Nephron progenitor cell (in vitro differentiated cells): ENCODE measurements around the gene PTPN18.

ENCODE experiments used
- DNase-seq: peaks from one replicate; pipeline ENCODE4 v3.0.0; 2021
- H3K27ac Mint-ChIP-seq: 2 replicates; pipeline ENCODE4 v1.8.0; 2021; ENCODE audit warnings: mild to moderate bottlenecking, moderate library complexity, mixed read lengths
- H3K27me3 Mint-ChIP-seq: 2 replicates; pipeline ENCODE4 v1.8.0; 2021; ENCODE audit warnings: mild to moderate bottlenecking, low read depth, mixed read lengths; ENCODE audit not compliant: poor library complexity
- H3K36me3 Mint-ChIP-seq: 2 replicates; pipeline ENCODE4 v1.8.0; 2021; ENCODE audit warnings: low read depth, mixed read lengths
- H3K4me1 Mint-ChIP-seq: 2 replicates; pipeline ENCODE4 v1.8.0; 2021; ENCODE audit warnings: mixed read lengths
- H3K4me3 Mint-ChIP-seq: 2 replicates; pipeline ENCODE4 v1.8.0; 2021; ENCODE audit warnings: mild to moderate bottlenecking, moderate library complexity, mixed read lengths
- H3K9me3 Mint-ChIP-seq: 2 replicates; pipeline ENCODE4 v1.8.0; 2021; ENCODE audit warnings: mild to moderate bottlenecking, moderate library complexity, mixed read lengths
- TF ChIP-seq, protein P1 (sequence below): fragments of 200-600 bp; sonication (generic); IDR thresholded peaks from 2 replicates; pipeline ENCODE4 v1.5.0; 2021; ENCODE audit warnings: antibody characterized with exemption

PTPN18 gene

DNA sequence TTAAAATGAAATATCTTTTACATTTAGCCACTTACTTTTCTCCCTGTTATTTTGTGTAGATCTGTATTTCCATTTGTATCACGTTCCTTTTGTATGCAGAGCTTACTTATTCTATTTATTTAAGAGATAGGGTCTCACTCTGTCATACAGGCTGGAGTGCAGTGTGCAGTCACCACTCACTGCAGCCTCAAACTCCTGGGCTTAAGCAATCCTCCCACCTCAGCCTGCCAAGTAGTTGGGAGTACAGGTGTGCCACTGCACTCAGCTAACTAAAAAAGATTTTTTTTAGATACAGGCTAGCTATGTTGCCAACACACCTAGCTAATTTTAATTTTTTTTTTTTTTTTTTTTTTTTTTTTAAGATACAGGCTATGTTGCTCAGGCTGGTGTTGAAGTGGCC lies 10.9 kb downstream of the PTPN18 start:
- H3K9me3 Mint-ChIP-seq, result peaks cover 20% of the 10 kb centered on the region
- H3K4me3 Mint-ChIP-seq, result no peak overlapping the region
- no peak overlapping the region for H3K27ac Mint-ChIP-seq
- no peaks in the 10 kb centered on the region for H3K27me3 Mint-ChIP-seq
- no peak for DNase-seq
- TF ChIP-seq, protein P1, sequence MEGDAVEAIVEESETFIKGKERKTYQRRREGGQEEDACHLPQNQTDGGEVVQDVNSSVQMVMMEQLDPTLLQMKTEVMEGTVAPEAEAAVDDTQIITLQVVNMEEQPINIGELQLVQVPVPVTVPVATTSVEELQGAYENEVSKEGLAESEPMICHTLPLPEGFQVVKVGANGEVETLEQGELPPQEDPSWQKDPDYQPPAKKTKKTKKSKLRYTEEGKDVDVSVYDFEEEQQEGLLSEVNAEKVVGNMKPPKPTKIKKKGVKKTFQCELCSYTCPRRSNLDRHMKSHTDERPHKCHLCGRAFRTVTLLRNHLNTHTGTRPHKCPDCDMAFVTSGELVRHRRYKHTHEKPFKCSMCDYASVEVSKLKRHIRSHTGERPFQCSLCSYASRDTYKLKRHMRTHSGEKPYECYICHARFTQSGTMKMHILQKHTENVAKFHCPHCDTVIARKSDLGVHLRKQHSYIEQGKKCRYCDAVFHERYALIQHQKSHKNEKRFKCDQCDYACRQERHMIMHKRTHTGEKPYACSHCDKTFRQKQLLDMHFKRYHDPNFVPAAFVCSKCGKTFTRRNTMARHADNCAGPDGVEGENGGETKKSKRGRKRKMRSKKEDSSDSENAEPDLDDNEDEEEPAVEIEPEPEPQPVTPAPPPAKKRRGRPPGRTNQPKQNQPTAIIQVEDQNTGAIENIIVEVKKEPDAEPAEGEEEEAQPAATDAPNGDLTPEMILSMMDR, result no peak
- H3K4me1 Mint-ChIP-seq, result peaks cover 5% of the 10 kb centered on the region
- H3K36me3 Mint-ChIP-seq, result peaks cover 22% of the 10 kb centered on the region

DNA sequence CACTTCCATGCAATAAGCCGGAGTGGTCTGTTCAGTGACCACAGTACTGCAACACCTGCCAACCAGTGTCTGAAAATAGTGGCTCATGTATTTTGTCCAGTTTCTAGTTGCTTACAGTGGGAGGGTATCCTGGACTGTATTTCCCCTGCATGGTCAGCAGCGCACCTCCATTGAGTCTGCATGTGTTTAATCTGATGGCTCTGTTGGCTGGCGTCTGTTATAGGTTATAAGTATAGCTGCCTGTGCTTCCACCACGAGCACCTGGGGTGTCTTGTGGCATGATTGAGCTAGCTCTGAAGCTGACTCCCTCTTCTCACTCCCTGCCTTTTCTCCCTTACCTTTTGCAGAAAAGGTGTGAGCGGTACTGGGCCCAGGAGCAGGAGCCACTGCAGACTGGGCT lies 12.9 kb downstream of the PTPN18 start:
- DNase-seq, result no peak
- Mint-ChIP-seq H3K27ac (no peak overlapping the region), H3K4me3 (no peak overlapping the region), H3K36me3 (peaks cover 29% of the 10 kb centered on the region), H3K27me3 (no peaks in the 10 kb centered on the region), H3K9me3 (peaks cover 13% of the 10 kb centered on the region), H3K4me1 (peaks cover 20% of the 10 kb centered on the region)
- TF ChIP-seq, protein P1, result no peak

DNA sequence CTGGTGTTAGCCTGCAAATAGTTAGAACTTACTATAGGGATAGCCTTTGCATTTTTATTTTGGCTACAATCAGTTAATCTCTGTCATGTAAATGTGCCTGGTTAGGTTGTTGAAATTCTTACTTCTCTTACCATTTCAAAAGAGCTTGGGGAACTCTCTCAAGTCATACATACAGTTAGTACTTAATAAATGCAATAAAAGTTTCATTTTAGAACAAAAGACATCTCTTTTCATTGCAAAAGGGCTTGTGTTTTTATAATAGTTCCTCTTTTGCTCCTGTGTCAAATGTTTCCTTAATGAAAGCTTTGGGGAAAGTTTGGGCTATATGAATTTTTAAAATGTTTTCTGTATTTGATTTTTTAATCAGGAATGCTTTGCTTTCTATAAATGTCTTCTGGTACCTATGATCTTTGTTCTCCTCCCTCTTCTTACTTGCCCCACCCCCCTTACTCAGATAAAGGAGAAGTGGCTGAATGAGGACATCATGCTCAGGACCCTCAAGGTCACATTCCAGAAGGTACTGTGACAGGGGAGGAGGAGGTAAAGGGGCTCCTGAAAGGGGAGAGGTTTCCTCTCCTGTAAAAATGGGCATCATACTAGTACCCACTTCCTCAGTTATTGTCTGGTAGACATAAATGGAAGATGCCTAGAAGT lies 13.6 kb downstream of the PTPN18 start:
- TF ChIP-seq, protein P1, result no peak
- Mint-ChIP-seq H3K9me3 (peaks cover 8% of the 10 kb centered on the region), H3K27me3 (peaks cover 3% of the 10 kb centered on the region), H3K36me3 (peaks cover 24% of the 10 kb centered on the region), H3K4me1 (peaks cover 22% of the 10 kb centered on the region), H3K27ac (no peak overlapping the region), H3K4me3 (no peak overlapping the region)
- DNase-seq, result no peak

DNA sequence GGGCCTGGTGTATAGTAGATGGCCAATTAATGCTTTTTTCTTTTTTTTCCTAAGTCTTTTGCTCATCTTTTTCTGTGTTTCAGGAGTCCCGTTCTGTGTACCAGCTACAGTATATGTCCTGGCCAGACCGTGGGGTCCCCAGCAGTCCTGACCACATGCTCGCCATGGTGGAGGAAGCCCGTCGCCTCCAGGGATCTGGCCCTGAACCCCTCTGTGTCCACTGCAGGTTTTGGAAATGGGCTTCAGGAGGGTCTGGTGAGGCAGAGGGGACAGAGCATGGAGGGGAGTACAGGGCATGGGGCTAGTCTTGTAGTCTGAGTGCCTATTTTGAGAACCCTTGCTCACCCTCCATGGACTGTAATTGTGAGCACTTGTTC lies 14.1 kb downstream of the PTPN18 start:
- Mint-ChIP-seq H3K36me3 (peaks cover 24% of the 10 kb centered on the region), H3K4me1 (peaks cover 25% of the 10 kb centered on the region), H3K4me3 (peak overlapping the region; percentile 28), H3K27me3 (peaks cover 5% of the 10 kb centered on the region), H3K27ac (peak overlapping the region; percentile 48), H3K9me3 (peaks cover 5% of the 10 kb centered on the region)
- TF ChIP-seq, protein P1, result no peak
- no peak for DNase-seq

DNA sequence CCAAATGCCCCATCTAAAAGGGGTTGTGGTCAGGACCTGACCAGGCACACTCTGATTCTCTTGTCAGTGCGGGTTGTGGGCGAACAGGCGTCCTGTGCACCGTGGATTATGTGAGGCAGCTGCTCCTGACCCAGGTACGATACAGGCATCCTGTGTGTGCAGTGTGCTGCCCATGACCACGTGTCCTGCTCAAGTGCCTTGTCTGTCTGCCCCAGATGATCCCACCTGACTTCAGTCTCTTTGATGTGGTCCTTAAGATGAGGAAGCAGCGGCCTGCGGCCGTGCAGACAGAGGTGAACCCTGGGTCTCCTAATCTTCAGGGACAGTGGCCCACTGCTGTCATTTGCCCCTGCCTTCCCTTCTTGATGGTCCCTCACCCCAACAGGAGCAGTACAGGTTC lies 14.6 kb downstream of the PTPN18 start:
- peaks cover 7% of the 10 kb centered on the region for H3K27me3 Mint-ChIP-seq
- peaks cover 28% of the 10 kb centered on the region for H3K4me1 Mint-ChIP-seq
- H3K9me3 Mint-ChIP-seq, result peaks cover 5% of the 10 kb centered on the region
- H3K36me3 Mint-ChIP-seq, result peaks cover 21% of the 10 kb centered on the region
- no peak for DNase-seq
- no peak overlapping the region for H3K27ac Mint-ChIP-seq
- H3K4me3 Mint-ChIP-seq, result no peak overlapping the region
- TF ChIP-seq, protein P1, result no peak

DNA sequence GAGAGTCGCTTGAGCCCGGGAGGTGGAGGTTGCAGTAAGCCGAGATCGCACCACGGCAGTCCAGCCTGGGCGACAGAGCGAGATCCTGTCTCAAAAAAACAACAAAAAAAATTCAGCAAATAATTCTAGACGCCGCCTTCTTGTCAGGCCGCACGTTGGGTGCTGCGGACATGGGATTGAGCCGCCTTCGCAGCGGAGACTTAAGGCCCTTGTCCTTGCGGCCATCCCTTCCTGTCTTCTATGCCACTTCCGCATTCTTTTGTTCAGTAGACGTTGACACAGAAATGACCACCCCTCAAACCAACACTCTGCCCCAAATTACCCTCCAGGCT lies 15.8 kb downstream of the PTPN18 start:
- Mint-ChIP-seq H3K4me1 (peaks cover 28% of the 10 kb centered on the region), H3K9me3 (peaks cover 5% of the 10 kb centered on the region), H3K27me3 (peaks cover 7% of the 10 kb centered on the region), H3K36me3 (peaks cover 26% of the 10 kb centered on the region), H3K4me3 (peak overlapping the region; percentile 87), H3K27ac (no peak overlapping the region)
- DNase-seq, result no peak
- TF ChIP-seq, protein P1, result no peak
